Gastroesophageal sphincter (tissue), 4 donors: ENCODE results near the gene MYO15B. TPM values are rescaled to one million over a fixed set of nuclear protein-coding genes. Genes with fewer than 3 reads are reported as not detected.
"Not testable (repeated sequence)": the region's sequence is repeated elsewhere in the genome, so short reads cannot be mapped to it uniquely, and the experiment has no call there.

Experiments
- ATAC-seq: fragments of 150-250 bp; one replicate; pipeline ENCODE4 v1.9.1; 2016; ENCODE audit warnings: mild to moderate bottlenecking, moderate library complexity
- H3K27ac ChIP-seq, 4 donors: fragments of 200-600 bp; sonication (generic) in 3 of 4; 1 replicate in 3 of 4; 2 replicates in 1 of 4; pipeline ENCODE4 v1.5.1; 2016 to 2019
- H3K27me3 ChIP-seq: fragments of 200-600 bp; sonication (generic); one replicate; pipeline ENCODE4 v1.5.1; 2019
- H3K36me3 ChIP-seq, 2 donors: fragments of 200-600 bp; sonication (generic); one replicate each; pipeline ENCODE4 v1.5.1; 2019; ENCODE audit warnings: control low read depth in 1 of 2
- H3K4me1 ChIP-seq, 3 donors: fragments of 200-600 bp; sonication (generic); 1 replicate in 2 of 3; 2 replicates in 1 of 3; pipeline ENCODE4 v1.5.1; 2016 to 2019; ENCODE audit warnings: control low read depth in 2 of 3
- H3K4me3 ChIP-seq, 2 donors: fragments of 200-600 bp; sonication (generic); one replicate each; pipeline ENCODE4 v1.5.1; 2019; ENCODE audit warnings: mild to moderate bottlenecking in 1 of 2, moderate library complexity in 1 of 2
- H3K9me3 ChIP-seq, 3 donors: fragments of 200-600 bp; sonication (generic); one replicate each; pipeline ENCODE4 v1.5.1; 2017 to 2019; ENCODE audit warnings: control low read depth in 2 of 3
- CTCF ChIP-seq, 4 experiments: fragments of 200-600 bp in 2 of 4; fragments of 450-650 bp in 2 of 4; sonication (generic) in 1 of 4; IDR thresholded peaks; one replicate each; pipeline ENCODE4 v1.5.1; 2017 to 2019; ENCODE audit warnings: antibody characterized with exemption in 4 of 4, mild to moderate bottlenecking in 2 of 4, moderate library complexity in 2 of 4
- EP300 ChIP-seq: sonication (generic); formaldehyde crosslinking; IDR thresholded peaks from one replicate; pipeline ENCODE4 v1.6.1; 2017; ENCODE audit warnings: antibody characterized with exemption, mild to moderate bottlenecking
- POLR2A ChIP-seq, 2 donors: fragments of 450-650 bp; IDR thresholded peaks; one replicate each; pipeline ENCODE4 v1.6.1; 2017; ENCODE audit warnings: antibody characterized with exemption in 2 of 2, mild to moderate bottlenecking in 2 of 2, moderate library complexity in 1 of 2
- POLR2AphosphoS5 ChIP-seq: sonication (generic); formaldehyde crosslinking; IDR thresholded peaks from one replicate; pipeline ENCODE4 v1.6.1; 2017; ENCODE audit warnings: antibody characterized with exemption
- WGBS, 2 donors: methylation state at CpG; one replicate each; pipeline ENCODE4 v1.1.5; 2018; ENCODE audit warnings: low coverage in 1 of 2; 5-methylcytosine and 5-hydroxymethylcytosine counted together
- total RNA-seq, 4 donors: library from RNA; depleted of rRNA; stranded (reverse); fragments of >200 nt; gene quantifications; one replicate each; pipeline ENCODE4 v1.1.0, GENCODE V29; 2016

Gene MYO15B
- total RNA-seq, 4 donors from 2014 or later: 10.7 to 76.1 (median 50.8) TPM

GRCh38 chr17:75590849-75591721, 3.5 kb downstream of the MYO15B start:
- H3K4me1 ChIP-seq: peaks cover 0 to 34% (median 5%) of the 10 kb centered on the region in 3 donors
- WGBS, 2 donors: 60% methylated on average over 5 of the region's 12 CpGs; no CpG with 5 or more reads in 1 of the 2 donors
- H3K27ac ChIP-seq: peak overlapping the region in 1 of 4 donors; percentile 12
- no peak for ATAC-seq
- no peak for TF ChIP-seq EP300
- TF ChIP-seq POLR2A (IDR thresholded peaks at IDR 0.05): no peak
- TF ChIP-seq CTCF (IDR thresholded peaks at IDR 0.05): no peak
- TF ChIP-seq POLR2AphosphoS5: no peak
- H3K4me3 ChIP-seq: no peak overlapping the region
- no peaks in the 10 kb centered on the region for H3K36me3 ChIP-seq
- H3K9me3 ChIP-seq: no peaks in the 10 kb centered on the region
- peaks cover 14% of the 10 kb centered on the region for H3K27me3 ChIP-seq

- Histone ChIP-seq H3K4me3 (no peak overlapping the region), H3K27me3 (peaks cover 12% of the 10 kb centered on the region), H3K9me3 (no peaks in the 10 kb centered on the region), H3K27ac (no peak overlapping the region), H3K4me1 (peaks cover 0 to 34% (median 5%) of the 10 kb centered on the region in 3 donors), H3K36me3 (no peaks in the 10 kb centered on the region)
- 100% methylated on average over 2 of the region's 7 CpGs; no CpG with 5 or more reads in 1 of the 2 donors for WGBS, 2 donors
- ATAC-seq: no peak
- no peak for TF ChIP-seq EP300
- TF ChIP-seq CTCF (IDR thresholded peaks at IDR 0.05): no peak
- no peak for TF ChIP-seq POLR2A (IDR thresholded peaks at IDR 0.05)
- TF ChIP-seq POLR2AphosphoS5: no peak
These were observed 4.2 kb downstream of the MYO15B start for GRCh38 chr17:75591722-75592302.

- H3K36me3 ChIP-seq: no peaks in the 10 kb centered on the region
- H3K27me3 ChIP-seq: peaks cover 8% of the 10 kb centered on the region
- no peak for TF ChIP-seq POLR2A (IDR thresholded peaks at IDR 0.05)
- no peak for TF ChIP-seq CTCF (IDR thresholded peaks at IDR 0.05)
- TF ChIP-seq POLR2AphosphoS5: no peak
- no peak for TF ChIP-seq EP300
- peaks cover 0 to 28% (median 4%) of the 10 kb centered on the region in 3 donors for H3K4me1 ChIP-seq
- no CpG with 5 or more reads among the region's 17 CpGs for whole genome bisulfite sequencing, 2 donors
- no peaks in the 10 kb centered on the region for H3K9me3 ChIP-seq
- no peak overlapping the region for H3K27ac ChIP-seq
- ATAC-seq: no peak
- no peak overlapping the region for H3K4me3 ChIP-seq
These were observed 4.9 kb downstream of the MYO15B start for GRCh38 chr17:75592348-75593020.

- 88 to 97% methylated on average over 5 to 8 of the region's 9 CpGs for WGBS, 2 donors
These were observed 5.8 kb downstream of the MYO15B start for GRCh38 chr17:75593430-75593829.

GRCh38 chr17:75594499-75595283, 7.1 kb downstream of the MYO15B start:
- Histone ChIP-seq H3K4me1 (peaks cover 0 to 9% (median 0%) of the 10 kb centered on the region in 3 donors), H3K27ac (no peak overlapping the region), H3K36me3 (no peaks in the 10 kb centered on the region), H3K27me3 (no peaks in the 10 kb centered on the region), H3K4me3 (no peak overlapping the region), H3K9me3 (no peaks in the 10 kb centered on the region)
- ATAC-seq: no peak
- TF ChIP-seq CTCF (IDR thresholded peaks at IDR 0.05) (no peak), POLR2AphosphoS5 (no peak), EP300 (no peak), POLR2A (IDR thresholded peaks at IDR 0.05) (no peak)
- 37 to 82% methylated on average over 4 to 6 of the region's 28 CpGs for WGBS, 2 donors

More at GRCh38 chr17:75593430-75593829, 5.8 kb downstream of the MYO15B start:
- H3K9me3 ChIP-seq, H3K27me3 ChIP-seq, ATAC-seq, H3K36me3 ChIP-seq, H3K27ac ChIP-seq, H3K4me3 ChIP-seq: not testable (repeated sequence)
- H3K4me1 ChIP-seq: peaks cover 0 to 19% (median 0%) of the 10 kb centered on the region in 3 donors
